ENCODE measurements around the gene NAPEPLD.
A peak's percentile ranks its signal among the peaks of the same experiment; 100 is the strongest.
"Not testable (repeated sequence)": the region's sequence is repeated elsewhere in the genome, so short reads cannot be mapped to it uniquely, and the experiment has no call there.

The NAPEPLD gene

GRCh38 chr7:103078226-103078625 lies 70.7 kb downstream of the NAPEPLD start:
- not testable (repeated sequence) for ATAC-seq (ENCODE audit: low read depth); H3K36me3 Mint-ChIP-seq; H3K27ac Mint-ChIP-seq; H3K9me3 Mint-ChIP-seq; H3K27me3 Mint-ChIP-seq; DNase-seq (ENCODE audit: low spot score in 2 of 2)
- peak overlapping the region; percentile 27 for H3K4me3 Mint-ChIP-seq
- peaks cover 21% of the 10 kb centered on the region for H3K4me1 Mint-ChIP-seq

GRCh38 chr7:103077318-103077717 lies 71.6 kb downstream of the NAPEPLD start:
- no peak overlapping the region for H3K27ac Mint-ChIP-seq
- H3K36me3 Mint-ChIP-seq, result peaks cover 4% of the 10 kb centered on the region
- H3K9me3 Mint-ChIP-seq, result no peaks in the 10 kb centered on the region
- no peaks in the 10 kb centered on the region for H3K27me3 Mint-ChIP-seq
- peaks cover 21% of the 10 kb centered on the region for H3K4me1 Mint-ChIP-seq
- DNase-seq (ENCODE audit: low spot score in 2 of 2) (no peak), ATAC-seq (ENCODE audit: low read depth) (no peak)
- H3K4me3 Mint-ChIP-seq, result no peak overlapping the region

GRCh38 chr7:103076764-103077163 lies 72.1 kb downstream of the NAPEPLD start:
- Mint-ChIP-seq H3K4me3 (no peak overlapping the region), H3K27ac (no peak overlapping the region), H3K36me3 (peaks cover 4% of the 10 kb centered on the region), H3K4me1 (peaks cover 21% of the 10 kb centered on the region), H3K9me3 (no peaks in the 10 kb centered on the region), H3K27me3 (no peaks in the 10 kb centered on the region)
- DNase-seq (ENCODE audit: low spot score in 2 of 2), result no peak
- no peak for ATAC-seq (ENCODE audit: low read depth)

- DNase-seq (ENCODE audit: low spot score in 2 of 2) (peak in 1 of 2 donors; percentile 5), ATAC-seq (ENCODE audit: low read depth) (peak; percentile 41)
- peak overlapping the region; percentile 90 for H3K27ac Mint-ChIP-seq
- no peaks in the 10 kb centered on the region for H3K9me3 Mint-ChIP-seq
- H3K4me1 Mint-ChIP-seq, result peaks cover 21% of the 10 kb centered on the region
- H3K27me3 Mint-ChIP-seq, result no peaks in the 10 kb centered on the region
- H3K36me3 Mint-ChIP-seq, result peaks cover 4% of the 10 kb centered on the region
- H3K4me3 Mint-ChIP-seq, result peak overlapping the region; percentile 97
Observed at GRCh38 chr7:103075337-103075918, 73.5 kb downstream of the NAPEPLD start.

- Mint-ChIP-seq H3K27ac (peak within 1 kb of the TSS; percentile 98), H3K27me3 (no peaks in the 10 kb centered on the region), H3K9me3 (no peaks in the 10 kb centered on the region), H3K4me3 (peak within 1 kb of the TSS; percentile 97), H3K4me1 (peaks cover 19% of the 10 kb centered on the region), H3K36me3 (peaks cover 4% of the 10 kb centered on the region)
- peak; percentile 93 to 94 for DNase-seq (ENCODE audit: low spot score in 2 of 2)
- ATAC-seq (ENCODE audit: low read depth), result peak; percentile 84
Observed at GRCh38 chr7:103074519-103075336, 74.2 kb downstream of the NAPEPLD start, which contains the start of the genes ARMC10 and FBXL13. ARMC10 (plus strand) TSS chr7:103075140; CDS start chr7:103075273, 133 bp downstream. FBXL13 (minus strand) TSS chr7:103074796.

- H3K36me3 Mint-ChIP-seq, result peaks cover 4% of the 10 kb centered on the region
- no peaks in the 10 kb centered on the region for H3K9me3 Mint-ChIP-seq
- H3K27me3 Mint-ChIP-seq, result no peaks in the 10 kb centered on the region
- no peak for ATAC-seq (ENCODE audit: low read depth)
- peak in 1 of 2 donors; percentile 14 for DNase-seq (ENCODE audit: low spot score in 2 of 2)
- H3K4me1 Mint-ChIP-seq, result peaks cover 19% of the 10 kb centered on the region
- H3K27ac Mint-ChIP-seq, result peak overlapping the region; percentile 98
- H3K4me3 Mint-ChIP-seq, result peak overlapping the region; percentile 97
Observed at GRCh38 chr7:103073989-103074518, 74.8 kb downstream of the NAPEPLD start.

GRCh38 chr7:103071000-103071399 lies 77.9 kb downstream of the NAPEPLD start:
- H3K9me3 Mint-ChIP-seq, result no peaks in the 10 kb centered on the region
- no peak for ATAC-seq (ENCODE audit: low read depth)

GRCh38 chr7:103068414-103069403 lies 80.2 kb downstream of the NAPEPLD start:
- Mint-ChIP-seq H3K27me3 (peaks cover 3% of the 10 kb centered on the region), H3K4me1 (peaks cover 4% of the 10 kb centered on the region), H3K4me3 (no peak overlapping the region)

More at GRCh38 chr7:103071000-103071399, 77.9 kb downstream of the NAPEPLD start:
- Mint-ChIP-seq H3K4me1 (peaks cover 17% of the 10 kb centered on the region), H3K27ac (no peak overlapping the region), H3K4me3 (no peak overlapping the region), H3K27me3 (peaks cover 3% of the 10 kb centered on the region), H3K36me3 (no peaks in the 10 kb centered on the region)
- no peak for DNase-seq (ENCODE audit: low spot score in 2 of 2)

GRCh38 chr7:103065667-103066066 lies 83.2 kb downstream of the NAPEPLD start:
- peak; percentile 70 for ATAC-seq (ENCODE audit: low read depth)
- no peaks in the 10 kb centered on the region for H3K36me3 Mint-ChIP-seq
- peaks cover 3% of the 10 kb centered on the region for H3K4me1 Mint-ChIP-seq
- peak; percentile 29 to 31 for DNase-seq (ENCODE audit: low spot score in 2 of 2)
- peaks cover 3% of the 10 kb centered on the region for H3K27me3 Mint-ChIP-seq
- no peaks in the 10 kb centered on the region for H3K9me3 Mint-ChIP-seq
- no peak overlapping the region for H3K27ac Mint-ChIP-seq
- no peak overlapping the region for H3K4me3 Mint-ChIP-seq

More at GRCh38 chr7:103068414-103069403, 80.2 kb downstream of the NAPEPLD start:
- no peak for ATAC-seq (ENCODE audit: low read depth)
- no peaks in the 10 kb centered on the region for H3K9me3 Mint-ChIP-seq
- H3K27ac Mint-ChIP-seq, result no peak overlapping the region
- no peaks in the 10 kb centered on the region for H3K36me3 Mint-ChIP-seq
- no peak for DNase-seq (ENCODE audit: low spot score in 2 of 2)

GRCh38 chr7:103063895-103064294 lies 85.0 kb downstream of the NAPEPLD start:
- Mint-ChIP-seq H3K27ac (no peak overlapping the region), H3K4me1 (peaks cover 3% of the 10 kb centered on the region), H3K4me3 (no peak overlapping the region), H3K36me3 (no peaks in the 10 kb centered on the region), H3K9me3 (no peaks in the 10 kb centered on the region), H3K27me3 (peaks cover 3% of the 10 kb centered on the region)
- DNase-seq (ENCODE audit: low spot score in 2 of 2) (no peak), ATAC-seq (ENCODE audit: low read depth) (no peak)

GRCh38 chr7:103059471-103059870 lies 89.4 kb downstream of the NAPEPLD start:
- Mint-ChIP-seq H3K27ac (no peak overlapping the region), H3K9me3 (no peaks in the 10 kb centered on the region), H3K36me3 (no peaks in the 10 kb centered on the region), H3K4me1 (peaks cover 4% of the 10 kb centered on the region), H3K27me3 (no peaks in the 10 kb centered on the region), H3K4me3 (no peak overlapping the region)
- DNase-seq (ENCODE audit: low spot score in 2 of 2) (no peak), ATAC-seq (ENCODE audit: low read depth) (no peak)

- H3K27ac Mint-ChIP-seq, result no peak overlapping the region
- DNase-seq (ENCODE audit: low spot score in 2 of 2) (no peak), ATAC-seq (ENCODE audit: low read depth) (no peak)
- no peak overlapping the region for H3K4me3 Mint-ChIP-seq
- H3K27me3 Mint-ChIP-seq, result no peaks in the 10 kb centered on the region
- peaks cover 4% of the 10 kb centered on the region for H3K4me1 Mint-ChIP-seq
- H3K9me3 Mint-ChIP-seq, result no peaks in the 10 kb centered on the region
- H3K36me3 Mint-ChIP-seq, result no peaks in the 10 kb centered on the region
Observed at GRCh38 chr7:103058122-103058521, 90.8 kb downstream of the NAPEPLD start.

- H3K36me3 Mint-ChIP-seq; ATAC-seq (ENCODE audit: low read depth); H3K9me3 Mint-ChIP-seq; H3K27me3 Mint-ChIP-seq; H3K4me3 Mint-ChIP-seq; H3K27ac Mint-ChIP-seq; H3K4me1 Mint-ChIP-seq; DNase-seq (ENCODE audit: low spot score in 2 of 2): not testable (repeated sequence)
Observed at GRCh38 chr7:103056006-103056405, 92.9 kb downstream of the NAPEPLD start.
